ENCODE data around the gene WWC2. TPM values are rescaled to one million over a fixed set of nuclear protein-coding genes. Genes with fewer than 3 reads are reported as not detected.

The WWC2 gene
- total RNA-seq, 4 donors from 2014 or later = 6.6 to 79.7 (median 9.4) TPM

- H3K4me3 ChIP-seq = no peak overlapping the region
- H3K27ac ChIP-seq = no peak overlapping the region
- 90 to 94% methylated on average over 3 of the region's 3 CpGs for WGBS, 2 donors (ENCODE audit: low coverage in 1 of 2)
- in situ Hi-C loops (cut with MboI; ENCODE audit: low pct_ligation_motif_present in 1 of 4, low pct_unique_long_range_greater_than_20kb in 1 of 4, low sequenced_read_pairs in 3 of 4) = no loop called here
- no peaks in the 10 kb centered on the region for H3K9me3 ChIP-seq
- no peak for DNase-seq
- H3K36me3 ChIP-seq = no peaks in the 10 kb centered on the region
- intact Hi-C loops (cut with DNase I; ENCODE audit: low total_unique reads) = no loop called here
- no peak for TF ChIP-seq POLR2A (IDR thresholded peaks at IDR 0.05)
- TF ChIP-seq EP300 (IDR thresholded peaks at IDR 0.05; ENCODE audit: low read depth) = no peak
- no peak for TF ChIP-seq POLR2AphosphoS5 (IDR thresholded peaks at IDR 0.05)
- TF ChIP-seq, protein P1, sequence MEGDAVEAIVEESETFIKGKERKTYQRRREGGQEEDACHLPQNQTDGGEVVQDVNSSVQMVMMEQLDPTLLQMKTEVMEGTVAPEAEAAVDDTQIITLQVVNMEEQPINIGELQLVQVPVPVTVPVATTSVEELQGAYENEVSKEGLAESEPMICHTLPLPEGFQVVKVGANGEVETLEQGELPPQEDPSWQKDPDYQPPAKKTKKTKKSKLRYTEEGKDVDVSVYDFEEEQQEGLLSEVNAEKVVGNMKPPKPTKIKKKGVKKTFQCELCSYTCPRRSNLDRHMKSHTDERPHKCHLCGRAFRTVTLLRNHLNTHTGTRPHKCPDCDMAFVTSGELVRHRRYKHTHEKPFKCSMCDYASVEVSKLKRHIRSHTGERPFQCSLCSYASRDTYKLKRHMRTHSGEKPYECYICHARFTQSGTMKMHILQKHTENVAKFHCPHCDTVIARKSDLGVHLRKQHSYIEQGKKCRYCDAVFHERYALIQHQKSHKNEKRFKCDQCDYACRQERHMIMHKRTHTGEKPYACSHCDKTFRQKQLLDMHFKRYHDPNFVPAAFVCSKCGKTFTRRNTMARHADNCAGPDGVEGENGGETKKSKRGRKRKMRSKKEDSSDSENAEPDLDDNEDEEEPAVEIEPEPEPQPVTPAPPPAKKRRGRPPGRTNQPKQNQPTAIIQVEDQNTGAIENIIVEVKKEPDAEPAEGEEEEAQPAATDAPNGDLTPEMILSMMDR (IDR thresholded peaks at IDR 0.05) = no peak
- peaks cover 0 to 4% (median 0%) of the 10 kb centered on the region in 4 donors for H3K4me1 ChIP-seq
- H3K27me3 ChIP-seq = no peaks in the 10 kb centered on the region
These were observed 37.8 kb downstream of the WWC2 start for GRCh38 chr4:183136855-183137254.

DNA sequence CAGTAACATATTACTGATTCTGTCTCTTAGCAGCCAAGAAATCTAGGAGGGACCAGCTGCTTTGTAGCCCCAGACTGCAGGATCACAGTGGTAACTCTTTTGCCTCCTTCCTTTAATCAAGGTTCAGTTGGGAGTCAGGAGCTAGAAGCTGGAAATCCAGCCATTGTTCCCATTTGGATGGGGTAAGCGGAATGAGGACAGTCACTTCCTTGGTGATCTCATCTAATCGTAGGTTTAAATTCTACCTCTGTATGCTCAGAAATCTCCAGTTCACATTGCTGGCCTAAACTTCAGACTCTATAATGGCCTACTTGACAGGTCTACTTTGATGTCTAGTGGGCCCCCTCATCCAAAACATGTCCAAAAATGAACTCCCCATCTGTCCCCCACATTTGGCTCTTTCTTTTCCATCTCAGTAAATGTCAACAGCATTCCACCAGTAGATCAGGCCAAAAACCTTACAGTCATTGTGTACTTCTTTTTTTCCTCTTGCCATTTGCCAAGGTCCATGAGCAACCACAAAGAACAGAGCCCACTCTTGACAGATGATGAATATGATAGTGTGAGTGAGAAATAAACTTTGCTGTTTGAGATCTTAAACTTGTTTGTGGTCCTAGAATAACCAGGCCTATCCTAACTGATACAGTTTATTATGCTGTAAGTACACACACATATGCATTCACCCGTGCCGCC lies 40.1 kb downstream of the WWC2 start:
- WGBS, 2 donors (ENCODE audit: low coverage in 1 of 2) = 86 to 91% methylated on average over 4 of the region's 4 CpGs

DNA sequence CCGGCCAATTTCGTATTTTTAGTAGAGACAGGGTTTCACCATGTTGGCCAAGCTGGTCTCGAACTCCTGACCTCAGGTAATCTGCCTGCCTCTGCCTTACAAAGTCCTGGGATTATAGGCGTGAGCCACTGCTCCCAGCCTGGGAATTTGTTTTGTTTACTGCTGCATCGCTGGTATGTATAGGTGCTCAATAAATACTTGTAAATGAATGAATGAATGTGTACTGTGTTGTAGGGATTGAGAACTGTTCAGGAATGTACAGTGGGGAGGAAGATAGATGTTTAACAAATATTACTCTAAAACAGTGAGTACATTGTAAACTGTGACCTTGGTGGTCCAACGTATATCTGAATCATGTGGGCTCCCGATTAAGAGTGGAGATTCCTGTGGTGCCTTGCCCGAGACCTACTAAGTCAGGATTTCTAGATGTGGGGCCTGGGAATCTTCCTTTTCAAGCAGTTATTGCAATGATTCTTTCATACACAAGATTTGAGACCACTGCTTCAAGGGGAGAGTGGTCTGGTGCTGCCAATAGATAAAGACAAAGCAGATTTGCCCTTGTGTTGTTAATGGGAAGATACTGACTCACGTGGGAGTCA lies 41.0 kb downstream of the WWC2 start:
- H3K9me3 ChIP-seq = no peaks in the 10 kb centered on the region
- no peaks in the 10 kb centered on the region for H3K27me3 ChIP-seq
- in situ Hi-C loops (cut with MboI; ENCODE audit: low pct_ligation_motif_present in 1 of 4, low pct_unique_long_range_greater_than_20kb in 1 of 4, low sequenced_read_pairs in 3 of 4) (no loop called here), intact Hi-C loops (cut with DNase I; ENCODE audit: low total_unique reads) (no loop called here)
- no peaks in the 10 kb centered on the region for H3K36me3 ChIP-seq
- 73 to 89% methylated on average over 4 to 9 of the region's 9 CpGs for WGBS, 2 donors (ENCODE audit: low coverage in 1 of 2)
- no peak for DNase-seq
- no peak overlapping the region for H3K4me3 ChIP-seq
- H3K4me1 ChIP-seq = peaks cover 0 to 10% (median 4%) of the 10 kb centered on the region in 4 donors
- no peak for TF ChIP-seq POLR2AphosphoS5 (IDR thresholded peaks at IDR 0.05)
- no peak for TF ChIP-seq EP300 (IDR thresholded peaks at IDR 0.05; ENCODE audit: low read depth)
- no peak for TF ChIP-seq POLR2A (IDR thresholded peaks at IDR 0.05)
- TF ChIP-seq, protein P1 (IDR thresholded peaks at IDR 0.05) = no peak
- H3K27ac ChIP-seq = no peak overlapping the region

More for the DNA sequence above, 40.1 kb downstream of the WWC2 start:
- no peak overlapping the region for H3K4me3 ChIP-seq
- no peaks in the 10 kb centered on the region for H3K9me3 ChIP-seq
- intact Hi-C loops (cut with DNase I; ENCODE audit: low total_unique reads) = no loop called here
- in situ Hi-C loops (cut with MboI; ENCODE audit: low pct_ligation_motif_present in 1 of 4, low pct_unique_long_range_greater_than_20kb in 1 of 4, low sequenced_read_pairs in 3 of 4) = no loop called here
- TF ChIP-seq EP300 (IDR thresholded peaks at IDR 0.05; ENCODE audit: low read depth) = no peak
- TF ChIP-seq, protein P1 (IDR thresholded peaks at IDR 0.05) = no peak
- TF ChIP-seq POLR2AphosphoS5 (IDR thresholded peaks at IDR 0.05) = no peak
- no peak for TF ChIP-seq POLR2A (IDR thresholded peaks at IDR 0.05)
- H3K4me1 ChIP-seq = peaks cover 0 to 10% (median 4%) of the 10 kb centered on the region in 4 donors
- no peaks in the 10 kb centered on the region for H3K36me3 ChIP-seq
- H3K27ac ChIP-seq = no peak overlapping the region
- no peak for DNase-seq
- H3K27me3 ChIP-seq = no peaks in the 10 kb centered on the region

- no peak for DNase-seq
- Histone ChIP-seq H3K27ac (no peak overlapping the region), H3K36me3 (no peaks in the 10 kb centered on the region), H3K27me3 (no peaks in the 10 kb centered on the region), H3K4me3 (no peak overlapping the region), H3K9me3 (no peaks in the 10 kb centered on the region), H3K4me1 (peaks cover 0 to 11% (median 5%) of the 10 kb centered on the region in 4 donors)
- intact Hi-C loops (cut with DNase I; ENCODE audit: low total_unique reads) (no loop called here), in situ Hi-C loops (cut with MboI; ENCODE audit: low pct_ligation_motif_present in 1 of 4, low pct_unique_long_range_greater_than_20kb in 1 of 4, low sequenced_read_pairs in 3 of 4) (no loop called here)
- WGBS, 2 donors (ENCODE audit: low coverage in 1 of 2) = 71 to 81% methylated on average over 2 of the region's 2 CpGs
- TF ChIP-seq, protein P1 (IDR thresholded peaks at IDR 0.05) = no peak
- no peak for TF ChIP-seq EP300 (IDR thresholded peaks at IDR 0.05; ENCODE audit: low read depth)
- TF ChIP-seq POLR2AphosphoS5 (IDR thresholded peaks at IDR 0.05) = no peak
- TF ChIP-seq POLR2A (IDR thresholded peaks at IDR 0.05) = no peak
These were observed 41.9 kb downstream of the WWC2 start for GRCh38 chr4:183140911-183141320.
